H1 (cell line): ENCODE results near the gene PLB1. TPM values are rescaled to one million over a fixed set of nuclear protein-coding genes. Genes with fewer than 3 reads are reported as not detected.

Source experiments
- CTCF ChIA-PET: fragments of 300-600 bp; sonication (Branson Sonifier 250); formaldehyde crosslinking; loops from one replicate; lab custom pipeline; 2021; ENCODE audit not compliant: partially characterized antibody; lab: Charles Lee
- POLR2A ChIA-PET: fragments of 300-600 bp; sonication (Branson Sonifier 250); formaldehyde crosslinking; loops from one replicate; lab custom pipeline; 2021; ENCODE audit warnings: inconsistent platforms; ENCODE audit not compliant: partially characterized antibody; lab: Charles Lee
- DNase-seq, 2 experiments: peaks; one replicate each; pipeline versions ENCODE4 v3.0.0 to v3.0.0-alpha.2; 2010 to 2022; ENCODE audit warnings: low spot score in 2 of 2, low read depth in 1 of 2, mixed read lengths in 1 of 2
- FAIRE-seq: peaks from 2 replicates; lab custom pipeline; 2011; peaks lifted over from hg19 to GRCh38; lab: Jason Lieb, UNC
- H2AFZ ChIP-seq: 2 replicates; pipeline ENCODE4 v1.8.1; 2012; ENCODE audit warnings: low read length, inconsistent platforms
- H2AK5ac ChIP-seq: 2 replicates; pipeline ENCODE4 v1.6.1; 2013; ENCODE audit warnings: low read depth, low read length
- H2BK120ac ChIP-seq: replicated peaks from 2 replicates; pipeline ENCODE3; 2013; ENCODE audit warnings: low read depth, low read length, inconsistent platforms
- H2BK12ac ChIP-seq: 2 replicates; pipeline ENCODE4 v1.6.1; 2013; ENCODE audit warnings: low read depth, low read length
- H2BK15ac ChIP-seq: 2 replicates; pipeline ENCODE4 v1.6.1; 2013; ENCODE audit warnings: low read length
- H2BK20ac ChIP-seq: 2 replicates; pipeline ENCODE4 v1.6.1; 2013; ENCODE audit warnings: low read length
- H2BK5ac ChIP-seq: 2 replicates; pipeline ENCODE4 v1.6.1; 2013; ENCODE audit warnings: low read depth, low read length
- H3K14ac ChIP-seq: 2 replicates; pipeline ENCODE4 v1.6.1; 2013; ENCODE audit warnings: inconsistent platforms; ENCODE audit not compliant: insufficient read length
- H3K18ac ChIP-seq: 2 replicates; pipeline ENCODE4 v1.6.1; 2013; ENCODE audit warnings: low read length; ENCODE audit errors: extremely low read depth
- H3K23ac ChIP-seq: 2 replicates; pipeline ENCODE4 v1.6.1; 2013; ENCODE audit warnings: inconsistent platforms; ENCODE audit not compliant: insufficient read length
- H3K23me2 ChIP-seq: 2 replicates; pipeline ENCODE4 v1.6.1; 2013; ENCODE audit warnings: low read depth, low read length
- H3K27ac ChIP-seq: 2 replicates; pipeline ENCODE4 v1.6.1; 2011; ENCODE audit warnings: low read depth, low read length, inconsistent platforms
- H3K27me3 ChIP-seq, 4 experiments: replicated peaks in 1 of 4; 1 replicate in 1 of 4; 2 replicates in 3 of 4; pipeline versions ENCODE4 v1.6.1 to v1.8.1; 2011 to 2013; ENCODE audit warnings: low read length in 3 of 4, mild to moderate bottlenecking in 3 of 4, inconsistent platforms in 2 of 4, mixed read lengths in 2 of 4, moderate library complexity in 1 of 4; ENCODE audit not compliant: control insufficient read depth in 3 of 4, insufficient read depth in 3 of 4; ENCODE audit errors: extremely low read depth in 1 of 4
- H3K36me3 ChIP-seq, 4 experiments: 2 replicates each; pipeline versions ENCODE4 v1.6.1 to v1.8.1; 2011 to 2013; ENCODE audit warnings: mild to moderate bottlenecking in 4 of 4, low read length in 3 of 4, moderate library complexity in 2 of 4, control low read depth in 1 of 4, inconsistent platforms in 1 of 4; ENCODE audit not compliant: insufficient read depth in 4 of 4, control insufficient read depth in 2 of 4
- H3K4ac ChIP-seq: replicated peaks from 2 replicates; pipeline ENCODE3; 2013; ENCODE audit warnings: low read length, low read depth, mixed read lengths, inconsistent platforms; ENCODE audit not compliant: insufficient read length
- H3K4me1 ChIP-seq, 4 experiments: replicated peaks in 1 of 4; 1 replicate in 1 of 4; 2 replicates in 3 of 4; pipeline versions ENCODE4 v1.6.1 to v1.8.1; 2011 to 2013; ENCODE audit warnings: low read length in 3 of 4, inconsistent platforms in 2 of 4, mixed read lengths in 1 of 4; ENCODE audit not compliant: insufficient read depth in 4 of 4, control insufficient read depth in 3 of 4
- H3K4me2 ChIP-seq, 2 experiments: 2 replicates each; pipeline versions ENCODE4 v1.6.1 to v1.8.1; 2011 to 2013; ENCODE audit warnings: low read depth in 2 of 2, low read length in 2 of 2, control low read depth in 1 of 2, inconsistent platforms in 1 of 2, mild to moderate bottlenecking in 1 of 2; ENCODE audit not compliant: insufficient read depth in 1 of 2
- H3K4me3 ChIP-seq, 4 experiments: fragments of 200-600, 300-600 bp in 1 of 4; sonication (generic), shearing (Covaris generic), sonication (Bioruptor Twin) in 1 of 4; 2 replicates each; pipeline versions ENCODE4 v1.5.1 to v1.8.1; 2011 to 2016; ENCODE audit warnings: low read length in 4 of 4, low read depth in 3 of 4, control low read depth in 2 of 4, inconsistent platforms in 2 of 4, mild to moderate bottlenecking in 2 of 4, mixed read lengths in 1 of 4, moderate library complexity in 1 of 4; ENCODE audit not compliant: insufficient read depth in 2 of 4; ENCODE audit errors: extremely low read depth in 1 of 4
- H3K56ac ChIP-seq: replicated peaks from 2 replicates; pipeline ENCODE3; 2013; ENCODE audit warnings: low read depth, mild to moderate bottlenecking, mixed read lengths, low read length, inconsistent platforms; ENCODE audit not compliant: insufficient read length
- H3K79me1 ChIP-seq: 2 replicates; pipeline ENCODE4 v1.6.1; 2013; ENCODE audit warnings: low read depth, low read length, control low read depth
- H3K79me2 ChIP-seq, 2 experiments: 2 replicates each; pipeline versions ENCODE4 v1.6.1 to v1.8.1; 2012 to 2013; ENCODE audit warnings: low read length in 2 of 2, mild to moderate bottlenecking in 2 of 2, inconsistent platforms in 1 of 2; ENCODE audit not compliant: insufficient read depth in 2 of 2, control insufficient read depth in 1 of 2
- H3K9ac ChIP-seq, 4 experiments: replicated peaks in 1 of 4; 1 replicate in 1 of 4; 2 replicates in 3 of 4; pipeline versions ENCODE4 v1.6.1 to v1.8.1; 2011 to 2013; ENCODE audit warnings: low read depth in 3 of 4, low read length in 3 of 4, control low read depth in 2 of 4, mild to moderate bottlenecking in 2 of 4, moderate library complexity in 2 of 4, inconsistent platforms in 1 of 4; ENCODE audit errors: extremely low read depth in 1 of 4
- H3K9me3 ChIP-seq, 2 experiments: 2 replicates each; pipeline versions ENCODE4 v1.6.1 to v1.8.1; 2012 to 2013; ENCODE audit warnings: mild to moderate bottlenecking in 2 of 2, moderate library complexity in 2 of 2, control low read depth in 1 of 2, inconsistent platforms in 1 of 2, low read depth in 1 of 2, low read length in 1 of 2, mixed read lengths in 1 of 2; ENCODE audit not compliant: insufficient read depth in 2 of 2
- H4K20me1 ChIP-seq, 2 experiments: replicated peaks in 1 of 2; 2 replicates each; pipeline versions ENCODE3 to v1.8.1; 2011 to 2013; ENCODE audit warnings: inconsistent platforms in 2 of 2, low read length in 2 of 2, mild to moderate bottlenecking in 1 of 2; ENCODE audit not compliant: insufficient read depth in 2 of 2, control insufficient read depth in 1 of 2
- H4K5ac ChIP-seq: 2 replicates; pipeline ENCODE4 v1.6.1; 2013; ENCODE audit warnings: low read length, low read depth, mixed read lengths, inconsistent platforms; ENCODE audit not compliant: insufficient read length
- H4K8ac ChIP-seq: 2 replicates; pipeline ENCODE4 v1.8.0; 2013; ENCODE audit warnings: mild to moderate bottlenecking, moderate library complexity, low read length, inconsistent platforms; ENCODE audit not compliant: insufficient read depth; ENCODE audit errors: extremely low read depth
- H4K91ac ChIP-seq: replicated peaks from 2 replicates; pipeline ENCODE3; 2013; ENCODE audit warnings: low read length, mixed read lengths, inconsistent platforms; ENCODE audit not compliant: insufficient read length
- ASH2L ChIP-seq: fragments of 200-600, 300-600 bp; sonication (generic); IDR thresholded peaks from one replicate; pipeline ENCODE4 v1.7.1; 2017; ENCODE audit warnings: low read length
- BACH1 ChIP-seq: IDR thresholded peaks from 2 replicates; pipeline ENCODE4 v1.6.1; 2012; ENCODE audit warnings: low read length, improper control_type of control experiment
- CBX8 ChIP-seq: fragments of 300-800, 300-1000 bp; sonication (generic); IDR thresholded peaks from 2 replicates; pipeline ENCODE4 v1.7.1; 2016; ENCODE audit warnings: low read depth, low read length, borderline replicate concordance
- CTBP2 ChIP-seq: IDR thresholded peaks from 2 replicates; pipeline ENCODE4 v1.7.0; 2011; ENCODE audit warnings: borderline replicate concordance, mild to moderate bottlenecking, moderate library complexity, mixed read lengths, low read length; ENCODE audit not compliant: insufficient read depth, insufficient read length
- HDAC2 ChIP-seq, 2 experiments: fragments of 300-600 bp in 1 of 2; sonication (generic) in 1 of 2; IDR thresholded peaks; 2 replicates each; pipeline ENCODE4 v1.6.1; 2011 to 2012; ENCODE audit warnings: low read depth in 2 of 2, low read length in 2 of 2, mild to moderate bottlenecking in 2 of 2, moderate library complexity in 2 of 2, borderline replicate concordance in 1 of 2, inconsistent platforms in 1 of 2
- HDAC6 ChIP-seq: IDR thresholded peaks from one replicate; pipeline ENCODE4 v1.7.1; 2012; ENCODE audit warnings: low read depth, mild to moderate bottlenecking, inconsistent platforms, low read length, moderate library complexity
- KDM4A ChIP-seq: IDR thresholded peaks from one replicate; pipeline ENCODE4 v1.7.1; 2012; ENCODE audit warnings: low read depth, mild to moderate bottlenecking, moderate library complexity, low read length, inconsistent platforms; ENCODE audit not compliant: severe bottlenecking
- NRF1 ChIP-seq: IDR thresholded peaks from 2 replicates; pipeline ENCODE4 v1.6.1; 2011; ENCODE audit warnings: mild to moderate bottlenecking, low read depth, low read length, improper control_type of control experiment
- POLR2AphosphoS5 ChIP-seq: IDR thresholded peaks from 2 replicates; pipeline ENCODE4 v1.6.1; 2011; ENCODE audit warnings: low read depth, low read length
- SIRT6 ChIP-seq: IDR thresholded peaks from one replicate; pipeline ENCODE4 v1.7.1; 2012; ENCODE audit warnings: low read length, inconsistent platforms
- TEAD4 ChIP-seq: IDR thresholded peaks from 2 replicates; pipeline ENCODE4 v1.6.1; 2012; ENCODE audit warnings: low read depth, low read length, inconsistent platforms, mixed read lengths
- WGBS, 2 experiments: shearing (Covaris generic) in 1 of 2; methylation state at CpG; one replicate each; pipeline versions ENCODE4 v1.1.6 to v1.1.7; 2013 to 2015; ENCODE audit warnings: low lambda C conversion rate in 2 of 2, mixed read lengths in 2 of 2, inconsistent platforms in 1 of 2, low coverage in 1 of 2, missing lambda C conversion rate in 1 of 2; ENCODE audit not compliant: insufficient replicate concordance in 2 of 2, insufficient coverage in 1 of 2, insufficient read length in 1 of 2; ENCODE audit errors: extremely low coverage in 1 of 2, missing lambda C conversion rate in 1 of 2; 5-methylcytosine and 5-hydroxymethylcytosine counted together
- polyA plus RNA-seq, 7 experiments: library from polyadenylated mRNA; depleted of rRNA in 3 of 7; stranded (reverse) in 5 of 7; unstranded in 2 of 7; fragments of >200 nt in 5 of 7; fragments of 200-250 nt in 2 of 7; gene quantifications; 1 replicate in 5 of 7; 2 replicates in 1 of 7; 4 replicates in 1 of 7; pipeline versions ENCODE4 v1.2.1 to v1.2.3, GENCODE V29; 2011 to 2013; ENCODE audit warnings: missing spikeins in 2 of 7, mixed read lengths in 2 of 7
- total RNA-seq: library from RNA; stranded (reverse); fragmentation: NEBNext Ultra II Directional; extraction: Animal tissue kit (Norgen Biotek cat#: 25700); gene quantifications from 2 replicates; pipeline ENCODE4 v1.2.1, GENCODE V29; 2021
- TF ChIP-seq, protein P1 (sequence below): IDR thresholded peaks from 2 replicates; pipeline ENCODE4 v1.6.1; 2012; ENCODE audit warnings: low read length, inconsistent platforms
- TF ChIP-seq, protein P2 (sequence below): IDR thresholded peaks from 2 replicates; pipeline ENCODE4 v1.6.1; 2012; ENCODE audit warnings: inconsistent platforms

Gene PLB1
- total and polyA plus RNA-seq, 2 of the 8 experiments (the other 6 are each of a cell fraction or from before 2014, with no cell fraction given), result 0.20 to 0.36 TPM

DNA sequence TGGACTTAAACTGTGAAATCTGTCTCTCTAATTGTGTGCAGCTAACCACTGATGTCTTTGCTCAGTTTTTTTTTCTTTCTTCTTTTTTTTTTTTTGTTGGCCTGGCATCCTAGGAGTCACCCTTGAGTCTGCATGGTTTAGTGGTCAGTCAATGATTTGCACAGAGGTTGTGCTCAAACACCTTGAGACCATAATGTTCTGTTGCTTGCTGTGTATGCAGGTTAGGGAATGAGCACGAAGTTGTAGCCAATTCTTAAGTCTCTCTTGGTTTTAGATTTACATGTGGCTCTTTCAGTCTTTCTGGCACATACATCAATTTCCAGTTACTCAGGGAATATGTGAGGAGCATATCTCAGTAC, 16.7 kb downstream of the PLB1 start:
- Histone ChIP-seq H3K79me1 (no peaks in the 10 kb centered on the region), H3K14ac (no peak overlapping the region), H3K27me3 (no peaks in the 10 kb centered on the region), H3K4ac (no peak overlapping the region), H4K8ac (no peak overlapping the region), H3K18ac (no peak overlapping the region), H3K27ac (no peak overlapping the region), H3K4me3 (no peak overlapping the region), H3K9me3 (no peaks in the 10 kb centered on the region), H3K79me2 (no peaks in the 10 kb centered on the region), H2BK5ac (no peak overlapping the region), H2BK12ac (no peak overlapping the region), H2BK20ac (no peak overlapping the region), H2AFZ (no peak overlapping the region), H4K91ac (no peak overlapping the region), H3K4me2 (no peak overlapping the region), H4K5ac (no peak overlapping the region), H3K4me1 (no peaks in the 10 kb centered on the region), H3K9ac (no peak overlapping the region), H3K23me2 (no peaks in the 10 kb centered on the region), H3K23ac (no peak overlapping the region), H3K56ac (no peak overlapping the region), H2AK5ac (no peak overlapping the region), H2BK120ac (no peak overlapping the region), H4K20me1 (no peaks in the 10 kb centered on the region), H3K36me3 (no peaks in the 10 kb centered on the region), H2BK15ac (no peak overlapping the region)
- CTCF ChIA-PET, result no interaction called here
- DNase-seq (no peak), FAIRE-seq (no peak)
- POLR2A ChIA-PET, result no interaction called here
- WGBS, 2 experiments, result 75% methylated on average over 1 of the region's 1 CpG; no CpG with 5 or more reads in 1 of the 2 experiments
- no peak for TF ChIP-seq POLR2AphosphoS5
- no peak for TF ChIP-seq CTBP2
- no peak for TF ChIP-seq HDAC6
- no peak for TF ChIP-seq BACH1
- no peak for TF ChIP-seq SIRT6
- TF ChIP-seq, protein P1, sequence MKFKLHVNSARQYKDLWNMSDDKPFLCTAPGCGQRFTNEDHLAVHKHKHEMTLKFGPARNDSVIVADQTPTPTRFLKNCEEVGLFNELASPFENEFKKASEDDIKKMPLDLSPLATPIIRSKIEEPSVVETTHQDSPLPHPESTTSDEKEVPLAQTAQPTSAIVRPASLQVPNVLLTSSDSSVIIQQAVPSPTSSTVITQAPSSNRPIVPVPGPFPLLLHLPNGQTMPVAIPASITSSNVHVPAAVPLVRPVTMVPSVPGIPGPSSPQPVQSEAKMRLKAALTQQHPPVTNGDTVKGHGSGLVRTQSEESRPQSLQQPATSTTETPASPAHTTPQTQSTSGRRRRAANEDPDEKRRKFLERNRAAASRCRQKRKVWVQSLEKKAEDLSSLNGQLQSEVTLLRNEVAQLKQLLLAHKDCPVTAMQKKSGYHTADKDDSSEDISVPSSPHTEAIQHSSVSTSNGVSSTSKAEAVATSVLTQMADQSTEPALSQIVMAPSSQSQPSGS, result no peak
- no peak for TF ChIP-seq NRF1
- no peak for TF ChIP-seq CBX8
- TF ChIP-seq ASH2L, result no peak
- no peak for TF ChIP-seq KDM4A
- no peak for TF ChIP-seq HDAC2 (IDR thresholded peaks at IDR 0.05; ENCODE audit: borderline replicate concordance in 1 of 2, low read depth in 2 of 2, low read length in 2 of 2)
- no peak for TF ChIP-seq TEAD4
- TF ChIP-seq, protein P2, sequence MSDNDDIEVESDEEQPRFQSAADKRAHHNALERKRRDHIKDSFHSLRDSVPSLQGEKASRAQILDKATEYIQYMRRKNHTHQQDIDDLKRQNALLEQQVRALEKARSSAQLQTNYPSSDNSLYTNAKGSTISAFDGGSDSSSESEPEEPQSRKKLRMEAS, result no peak
